Renal cortical epithelial cell (primary cell): Measurements from ENCODE around the gene ACVR1. TPM values are rescaled to one million over a fixed set of nuclear protein-coding genes. Genes with fewer than 3 reads are reported as not detected.
A peak's percentile ranks its signal among the peaks of the same experiment; 100 is the strongest.
"Not testable (repeated sequence)": the region's sequence is repeated elsewhere in the genome, so short reads cannot be mapped to it uniquely, and the experiment has no call there.

ENCODE experiments used
- DNase-seq: peaks from one replicate; pipeline ENCODE4 v3.0.0-alpha.2; 2011; ENCODE audit warnings: low read depth
- total RNA-seq: library from RNA; depleted of rRNA; stranded (reverse); fragments of >200 nt; gene quantifications from 2 replicates; pipeline ENCODE4 v1.2.3, GENCODE V29; 2014

Gene ACVR1
- total RNA-seq, 1 donor from 2014 or later = 57.3 TPM

DNA sequence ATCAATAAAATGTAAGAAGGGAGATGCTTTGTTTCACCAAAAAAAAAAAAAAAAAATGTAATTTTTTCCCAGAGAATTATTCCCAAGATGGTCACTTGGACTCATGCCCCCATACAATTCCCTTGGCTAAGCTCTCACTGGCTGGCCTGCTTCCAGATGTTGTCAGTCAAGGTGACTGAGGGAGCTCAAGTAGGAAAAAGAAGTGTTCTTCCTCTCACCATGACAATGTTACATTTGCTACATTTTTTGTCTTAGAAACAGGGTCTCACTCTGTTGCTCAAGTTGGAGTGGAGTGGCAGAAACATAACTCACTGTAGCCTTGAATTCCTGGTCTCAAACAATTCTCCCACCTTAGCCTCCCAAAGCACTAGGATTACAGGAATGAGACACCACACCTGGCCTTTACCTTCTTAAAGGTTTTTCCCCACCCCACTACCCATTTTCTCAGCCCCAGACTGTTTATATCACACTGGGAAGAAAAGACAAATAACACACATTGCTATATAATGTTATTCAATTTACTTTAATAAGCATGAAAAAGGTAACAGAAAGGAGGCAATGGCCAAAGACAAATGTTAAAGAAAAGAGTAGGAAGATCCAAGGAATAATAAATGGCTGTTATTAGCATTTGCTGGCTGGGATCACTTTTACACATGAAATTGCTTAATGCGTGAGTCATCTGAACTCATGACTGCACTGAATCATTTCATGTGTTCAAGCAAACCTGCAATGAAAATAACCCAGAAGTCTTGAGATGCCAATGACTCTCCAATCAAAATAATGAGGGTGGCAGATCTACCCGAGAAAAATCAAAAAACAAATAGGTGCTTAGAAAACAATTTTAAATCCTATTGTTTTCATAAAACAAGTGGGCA, 45.2 kb downstream of the ACVR1 start:
- peak; percentile 100 for DNase-seq

DNA sequence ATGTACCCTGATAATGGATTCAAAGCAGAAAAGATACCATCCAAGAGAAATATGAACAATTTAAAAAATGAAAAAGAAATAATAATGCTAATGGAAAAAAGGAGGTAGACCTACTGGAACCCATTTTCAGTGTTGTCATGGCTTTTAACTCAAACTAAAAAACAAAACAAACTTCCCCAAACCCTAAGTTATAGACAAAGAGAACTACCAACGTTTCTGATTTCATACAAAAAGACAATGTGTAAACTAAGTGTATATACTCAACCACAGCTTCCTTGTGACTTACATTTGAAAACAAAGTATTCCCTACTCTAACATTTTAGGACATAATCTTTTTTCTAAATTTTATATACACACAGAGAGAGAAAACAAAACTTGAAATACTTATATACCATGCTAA, 45.9 kb downstream of the ACVR1 start:
- no peak for DNase-seq

DNA sequence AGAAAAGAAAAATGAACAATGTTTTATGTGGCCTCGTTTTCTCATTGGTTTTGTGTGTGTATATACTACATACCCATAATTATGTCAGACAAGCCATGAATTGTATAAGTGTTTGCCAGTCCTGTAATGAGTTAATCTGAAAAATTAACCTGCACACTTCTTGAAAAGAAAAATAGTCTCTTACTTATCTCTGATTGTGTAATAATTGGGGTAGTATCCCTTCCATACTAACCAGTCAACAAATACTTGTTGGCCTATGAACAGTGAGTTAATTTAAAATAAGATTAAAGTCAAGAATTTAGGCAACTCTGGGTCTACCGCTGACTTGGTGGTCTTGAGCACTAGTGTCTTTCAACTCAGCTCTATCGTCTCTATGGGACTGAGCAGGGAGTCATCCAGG, 48.8 kb downstream of the ACVR1 start:
- no peak for DNase-seq

DNA sequence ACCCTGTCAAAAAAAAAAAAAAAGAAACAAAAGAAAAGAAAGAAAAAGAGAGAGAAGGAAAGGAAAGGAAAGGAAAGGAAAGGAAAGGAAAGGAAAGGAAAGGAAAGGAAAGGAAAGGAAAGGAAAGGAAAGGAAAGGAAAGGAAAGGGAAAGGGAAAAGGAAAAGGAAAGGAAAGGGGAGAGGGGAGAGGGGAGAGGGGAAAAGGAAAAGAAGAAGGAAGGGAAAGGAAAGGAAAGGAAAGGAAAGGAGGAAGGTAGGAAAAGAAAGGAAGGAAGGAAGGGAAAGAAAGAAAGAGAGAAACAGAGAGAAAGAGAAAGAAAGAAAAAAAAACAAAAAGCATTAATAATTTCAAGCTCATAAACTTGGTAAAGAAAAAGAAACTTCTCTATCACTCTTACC, 49.5 kb downstream of the ACVR1 start:
- not testable (repeated sequence) for DNase-seq

DNA sequence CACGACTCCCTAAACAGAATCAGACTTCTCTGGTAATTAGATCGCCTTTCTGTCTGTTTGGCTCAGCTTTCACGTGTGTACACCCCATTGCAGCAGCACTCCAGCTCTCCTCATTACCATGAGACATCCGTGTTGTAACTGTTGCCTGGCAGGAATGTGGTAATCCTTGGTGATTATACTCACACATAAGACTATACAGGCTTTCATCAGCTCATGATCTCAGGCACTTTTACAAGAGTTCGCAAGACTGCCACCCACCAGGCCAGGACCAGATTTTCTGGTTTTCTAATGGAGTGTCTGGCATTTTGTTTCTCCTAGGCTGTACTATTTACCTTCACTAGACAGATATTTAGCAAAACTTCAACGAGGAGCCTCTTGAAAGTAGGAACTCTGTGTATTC, 50.2 kb downstream of the ACVR1 start:
- DNase-seq = peak; percentile 82

DNA sequence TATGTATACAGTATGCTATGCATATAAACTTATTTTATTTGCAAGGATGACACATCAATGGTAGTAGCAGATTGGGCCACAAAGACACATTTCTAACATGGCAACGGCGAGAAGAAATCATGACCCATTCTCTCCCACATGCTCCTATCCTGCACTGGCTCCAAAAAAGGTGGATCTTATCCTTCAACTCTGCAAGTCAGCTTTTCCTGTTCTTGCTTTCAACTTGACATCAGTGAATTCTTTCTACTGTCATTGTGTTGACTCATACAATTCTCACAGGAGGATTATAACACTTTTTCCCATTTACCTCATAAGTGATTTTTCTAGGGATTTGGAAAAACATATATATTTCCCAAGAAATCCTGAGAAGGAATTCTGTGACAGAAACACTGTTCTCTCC, 53.1 kb downstream of the ACVR1 start:
- DNase-seq = peak; percentile 54

DNA sequence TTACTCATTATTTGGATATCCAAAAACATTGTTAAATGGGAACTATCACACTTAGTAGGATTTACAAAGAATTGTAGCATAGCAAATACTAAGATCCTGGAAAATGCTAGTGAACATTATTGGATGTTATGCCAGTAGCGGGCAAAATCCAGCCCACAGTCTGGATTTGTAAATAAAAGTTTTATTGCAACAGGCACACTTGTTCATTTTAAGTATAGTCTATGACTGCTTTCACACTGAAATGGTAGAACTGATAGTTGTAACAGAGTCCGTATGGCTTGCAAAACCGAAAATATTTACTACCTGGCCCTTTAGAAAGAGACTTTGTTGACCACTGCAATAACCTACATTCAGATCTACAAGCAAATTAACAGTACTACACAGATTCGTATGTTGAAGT, 53.6 kb downstream of the ACVR1 start:
- DNase-seq = no peak

DNA sequence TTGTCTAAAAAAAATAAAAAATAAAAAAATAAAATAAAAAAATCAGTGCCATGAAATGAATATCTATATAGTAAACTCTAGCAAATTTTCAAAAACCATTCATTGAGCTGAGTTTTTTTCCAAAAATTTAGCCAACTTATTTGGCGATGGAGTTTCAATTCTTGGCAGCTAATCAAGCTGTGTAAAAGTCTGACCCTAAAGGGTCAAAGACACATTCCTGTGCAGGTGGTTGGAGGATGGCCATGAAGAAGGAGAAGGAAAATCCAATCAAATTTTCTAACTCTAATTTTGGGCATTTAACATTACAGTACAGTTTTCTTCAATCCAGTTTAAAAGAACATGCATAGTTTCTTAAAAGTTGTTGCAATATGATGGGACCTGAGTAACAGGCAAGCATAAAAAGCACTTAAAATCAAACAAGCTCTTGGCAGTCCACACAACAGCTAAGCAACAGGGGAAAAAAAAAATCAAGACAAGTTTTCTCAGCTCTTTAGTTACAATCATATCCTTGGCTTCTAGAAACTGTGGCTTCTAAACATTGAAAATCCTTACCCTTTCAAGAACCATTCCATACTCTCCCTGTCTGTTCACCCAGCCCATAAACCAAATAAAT, 54.5 kb downstream of the ACVR1 start:
- no peak for DNase-seq

DNA sequence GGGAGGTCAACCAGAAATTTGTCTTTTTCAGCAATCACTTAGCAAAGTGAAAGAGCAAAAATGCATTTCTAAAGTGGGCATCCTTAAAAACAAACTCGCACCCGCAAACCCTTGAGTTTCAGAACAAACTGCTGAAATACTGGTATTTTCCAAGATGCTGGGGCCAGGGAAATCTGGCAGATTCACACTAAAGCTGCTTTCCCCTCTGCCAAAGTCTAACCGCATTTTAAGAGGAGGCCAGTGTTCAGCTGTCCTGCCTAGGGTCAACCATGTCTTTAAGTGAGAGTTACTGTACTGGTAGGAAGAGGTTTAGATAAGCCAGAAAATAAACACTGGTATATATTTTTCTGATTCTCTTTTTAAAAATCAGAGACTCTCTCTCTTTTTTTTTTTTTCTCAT, 55.9 kb downstream of the ACVR1 start:
- no peak for DNase-seq

DNA sequence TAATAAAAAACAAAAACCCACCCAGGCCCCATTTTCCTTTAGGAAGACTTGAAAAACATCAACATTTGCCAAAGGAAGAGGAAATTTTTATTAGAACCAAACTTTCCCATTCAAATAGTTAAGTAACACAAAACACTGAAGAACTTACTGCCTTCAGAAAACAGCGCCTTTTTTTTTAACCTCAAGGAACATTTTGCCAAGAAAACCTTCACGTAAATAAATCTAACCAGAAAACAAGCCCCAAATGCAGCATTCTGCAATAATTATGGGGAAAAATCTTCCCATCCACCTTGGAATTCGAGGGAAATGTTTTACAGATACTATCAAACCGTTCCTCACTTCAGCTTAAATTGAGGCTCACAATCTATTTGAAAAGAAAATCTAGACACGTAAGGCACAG, 56.4 kb downstream of the ACVR1 start:
- DNase-seq = no peak

DNA sequence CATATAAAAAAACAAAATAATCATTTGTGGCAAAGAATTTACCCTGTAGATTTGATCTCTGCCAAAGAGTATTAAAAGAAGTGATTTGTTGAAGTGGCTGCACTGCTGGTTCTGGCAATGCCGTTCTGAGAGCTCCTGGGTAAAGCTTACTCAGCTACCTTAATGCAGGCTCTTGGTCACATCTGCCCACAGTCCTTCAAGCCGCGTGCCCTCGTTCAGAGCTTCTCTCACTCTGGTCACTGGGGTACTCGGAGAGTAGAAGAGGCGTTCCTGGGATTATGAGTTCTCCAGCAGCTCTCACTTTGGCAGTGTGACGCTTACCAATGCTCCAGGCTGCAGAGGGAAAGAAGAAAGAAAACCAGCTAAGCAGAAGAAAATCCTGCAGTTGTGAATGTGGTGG, 57.9 kb downstream of the ACVR1 start:
- DNase-seq = no peak

DNA sequence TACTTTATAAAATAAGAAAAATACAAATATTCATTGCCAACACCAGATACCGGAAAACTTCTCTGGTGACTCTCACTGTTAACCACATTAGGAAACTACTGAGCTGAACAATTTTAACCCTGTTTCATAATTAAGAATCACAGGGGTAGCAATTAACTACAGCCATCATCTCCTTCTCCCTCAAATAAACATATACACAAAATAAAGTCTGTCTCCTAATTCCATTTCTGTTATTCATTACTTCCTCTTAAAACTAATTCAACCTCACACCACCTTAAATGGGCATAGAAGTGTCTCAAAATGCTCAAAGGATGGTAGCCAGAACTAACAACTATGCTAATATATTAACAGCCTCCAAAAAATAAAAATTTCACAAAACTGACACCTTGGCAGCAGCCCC, 60.7 kb downstream of the ACVR1 start:
- peak; percentile 16 for DNase-seq

DNA sequence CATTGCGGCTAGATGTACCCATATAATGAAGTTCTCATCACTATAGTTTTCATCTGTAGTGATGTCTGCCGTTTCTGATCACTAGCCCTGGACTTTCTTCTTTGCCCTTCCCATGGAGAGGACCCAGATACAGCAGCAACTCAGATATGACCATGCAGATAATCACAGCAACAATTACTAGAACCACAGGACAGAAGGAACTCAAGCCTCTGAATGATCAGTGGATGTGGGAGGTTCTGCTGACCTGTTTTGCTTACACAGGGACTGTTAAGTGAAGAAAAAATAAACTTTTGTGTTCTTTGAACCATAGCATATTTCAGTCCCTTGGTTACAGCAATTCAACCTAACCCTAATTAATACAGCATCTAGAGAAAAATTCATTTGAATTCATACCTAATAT, 62.7 kb downstream of the ACVR1 start:
- peak; percentile 36 for DNase-seq

DNA sequence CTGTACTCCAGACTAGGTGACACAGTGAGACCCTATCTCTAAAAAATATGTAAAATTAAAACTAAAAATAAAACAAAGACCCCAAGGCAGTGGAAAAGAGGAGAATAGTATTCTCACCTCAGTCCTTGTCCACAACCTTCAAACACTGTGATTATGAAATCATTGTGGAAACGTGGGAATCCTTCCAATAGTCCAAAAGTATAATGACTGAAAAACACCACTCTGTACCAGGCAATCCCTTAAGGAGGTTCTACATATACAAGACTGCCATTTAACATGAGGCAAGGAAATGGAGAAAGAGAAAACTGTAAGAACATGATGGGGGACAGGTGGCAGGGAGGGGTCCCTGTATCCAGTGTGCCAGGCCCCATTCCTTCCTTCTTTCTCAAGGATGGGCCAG, 66.1 kb downstream of the ACVR1 start:
- peak; percentile 30 for DNase-seq

DNA sequence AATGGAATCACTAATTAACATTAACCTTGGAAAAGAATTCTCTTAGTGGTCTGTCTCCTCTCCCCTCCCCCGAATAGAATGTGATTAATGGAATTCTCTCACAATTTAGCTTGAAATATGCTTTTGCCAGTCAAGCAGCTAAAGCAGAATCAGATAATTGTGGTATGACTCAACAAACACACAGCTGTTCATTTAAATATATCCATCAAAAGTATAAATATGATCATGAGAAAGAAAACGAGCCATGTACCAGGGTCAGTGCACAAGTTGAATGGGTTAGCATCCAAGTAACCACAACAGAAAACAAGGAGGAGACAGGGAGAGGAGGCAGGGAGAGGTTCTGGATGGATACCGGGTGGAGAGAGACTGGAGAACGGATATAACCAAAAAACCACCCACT, 66.9 kb downstream of the ACVR1 start:
- DNase-seq = peak; percentile 45

DNA sequence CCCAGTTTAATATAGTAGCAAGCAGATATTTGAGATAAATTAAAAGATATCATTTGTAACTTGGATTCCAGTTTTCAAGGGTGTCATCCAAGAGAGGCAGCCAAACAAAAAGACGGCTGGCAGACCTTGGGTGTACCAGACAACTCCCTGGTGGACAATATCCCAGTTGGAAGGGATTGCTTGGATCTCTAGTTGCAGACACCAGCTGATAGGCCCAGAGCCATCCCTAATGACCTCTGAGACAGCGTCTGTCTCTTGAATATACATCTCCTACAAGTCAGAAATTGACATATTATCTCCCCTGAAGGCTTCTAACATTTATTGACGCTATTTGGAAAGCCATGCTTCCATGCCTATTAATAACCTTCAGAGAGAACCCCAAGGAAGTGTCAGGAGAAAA, 67.7 kb downstream of the ACVR1 start:
- no peak for DNase-seq

DNA sequence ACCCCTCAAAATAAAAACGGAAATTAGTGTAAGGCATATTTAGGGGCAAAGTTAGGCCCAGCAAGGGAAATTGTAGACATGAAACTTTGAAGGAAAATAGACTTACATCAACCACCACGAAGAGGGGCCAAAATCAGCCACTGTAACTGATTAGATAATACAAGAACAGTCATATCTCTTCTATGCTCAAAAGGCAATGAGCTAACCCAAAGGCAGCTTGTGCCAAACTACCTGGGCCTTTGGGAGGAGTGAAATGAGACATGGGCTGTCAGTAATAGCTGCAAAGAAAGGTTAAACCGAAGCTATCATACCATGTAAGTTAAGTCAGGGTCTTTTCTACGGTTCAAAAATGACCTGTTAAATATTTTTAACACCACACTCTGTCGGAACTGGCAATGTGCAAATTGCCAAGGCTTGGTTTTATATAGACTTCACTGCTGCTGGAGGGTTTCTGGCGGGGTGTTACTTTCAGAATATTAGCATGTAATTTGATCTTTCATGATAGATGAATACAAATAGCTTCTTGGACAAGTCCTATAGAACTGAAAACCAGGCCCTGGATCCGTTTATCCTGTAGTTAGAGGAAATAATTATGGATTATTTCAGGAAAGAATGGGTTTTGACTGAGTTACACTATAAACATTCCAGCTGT, 69.6 kb downstream of the ACVR1 start:
- DNase-seq = no peak

DNA sequence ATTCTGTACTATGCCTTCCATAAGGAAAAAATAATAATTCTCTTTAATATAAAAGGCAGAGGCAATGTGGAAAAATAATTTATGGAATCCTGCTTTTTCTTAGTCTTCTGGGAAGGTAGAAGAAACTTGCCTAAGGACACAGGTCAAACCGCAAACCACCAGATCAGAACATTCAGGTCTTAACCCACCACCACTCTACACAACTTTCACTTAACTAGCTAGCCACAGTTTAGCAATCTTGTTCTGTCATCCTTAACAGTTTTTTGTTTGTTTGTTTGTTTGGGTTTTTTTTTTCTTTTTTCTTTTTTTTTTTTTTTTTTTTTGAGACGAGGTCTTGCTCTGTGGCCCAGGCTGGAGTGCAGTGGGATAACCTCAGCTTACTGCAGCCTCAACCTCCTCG, 70.6 kb downstream of the ACVR1 start:
- peak; percentile 65 for DNase-seq

DNA sequence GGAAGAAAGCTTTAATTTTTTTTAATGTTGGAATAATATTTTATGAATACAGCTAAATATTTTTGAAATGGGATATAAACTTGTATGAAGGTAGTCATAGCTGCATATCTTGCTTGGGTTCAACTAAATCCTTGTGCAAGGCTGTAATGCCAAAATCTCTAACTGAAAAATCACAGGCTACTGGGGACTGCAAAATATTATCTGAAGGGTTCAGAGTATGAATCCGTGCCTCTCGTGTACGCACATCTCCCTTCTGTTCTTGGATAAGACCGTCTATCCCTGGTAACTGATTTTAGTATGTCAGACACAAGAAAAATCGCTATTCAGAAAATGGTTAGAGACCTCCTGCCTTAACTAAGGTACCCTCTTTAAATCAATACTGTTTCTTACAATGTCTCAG, 71.8 kb downstream of the ACVR1 start:
- DNase-seq = no peak

DNA sequence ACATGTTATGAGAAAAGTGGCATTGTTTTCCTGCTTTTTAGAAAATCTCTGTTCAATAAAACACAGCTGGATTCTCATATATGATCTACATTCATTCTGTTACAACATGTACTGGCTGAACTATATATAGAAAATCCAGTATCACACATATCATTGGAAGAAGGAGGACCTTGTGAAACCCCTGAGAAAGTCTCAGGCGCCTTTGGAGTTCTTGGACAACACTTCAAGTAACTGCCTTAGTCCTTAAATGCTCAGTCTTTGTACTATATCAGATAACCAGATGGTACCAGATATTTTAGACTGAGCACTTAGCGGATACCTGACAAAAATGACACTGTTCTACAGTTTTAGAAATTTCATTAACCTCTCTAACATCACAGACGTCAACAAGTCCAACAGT, 72.2 kb downstream of the ACVR1 start:
- no peak for DNase-seq

DNA sequence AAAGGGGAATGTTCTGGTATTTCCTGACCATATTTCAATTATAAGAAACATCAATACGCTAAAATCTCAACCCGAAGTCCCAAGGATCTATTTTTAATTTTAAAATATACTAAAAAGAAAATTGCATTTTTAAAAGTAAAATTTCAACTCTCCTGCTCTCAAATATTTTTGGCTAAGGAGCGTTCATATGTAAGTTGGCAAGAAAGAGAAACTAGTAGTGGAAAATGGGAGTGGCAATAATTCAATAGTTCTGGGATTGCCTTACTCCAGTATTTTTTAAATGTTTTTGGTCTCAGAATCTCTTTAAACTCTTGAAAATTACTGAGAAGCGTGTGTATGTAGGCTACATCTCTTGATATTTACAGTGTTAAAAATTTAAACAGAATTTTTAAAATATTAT, 72.7 kb downstream of the ACVR1 start:
- no peak for DNase-seq

DNA sequence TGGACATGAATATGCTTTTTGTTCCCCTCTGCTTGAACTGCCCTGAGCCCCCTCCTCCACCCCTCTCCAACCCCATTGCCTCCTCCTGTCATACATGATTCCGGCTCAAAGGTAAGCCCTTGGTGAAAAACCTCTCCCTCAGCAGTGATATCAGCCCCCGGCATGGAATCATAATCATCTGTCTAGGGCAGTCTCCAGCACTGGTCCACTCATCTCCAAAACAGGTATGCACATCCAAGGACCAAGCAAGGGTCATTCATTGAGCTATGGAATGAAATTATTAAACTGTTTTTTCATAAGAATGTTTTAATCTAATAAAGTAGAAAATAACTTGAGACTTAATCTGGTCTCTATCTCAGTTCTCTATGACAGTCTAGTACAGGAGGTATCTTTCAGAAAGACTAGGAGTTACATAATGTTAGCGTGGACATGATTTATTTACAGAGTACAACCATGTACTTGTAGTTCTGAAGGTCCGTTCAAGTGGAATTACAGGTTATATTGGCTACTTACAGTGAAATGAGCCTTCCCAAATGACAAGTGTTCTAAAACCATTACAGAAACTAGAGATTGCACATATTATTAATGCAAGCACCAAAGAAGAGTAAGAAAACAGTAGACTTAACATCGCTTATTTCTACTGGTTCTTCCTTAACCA, 75.2 kb downstream of the ACVR1 start:
- no peak for DNase-seq
